HG02798 (cell line): Measurements from ENCODE around the gene RABGGTB.
"Not testable (repeated sequence)": the region's sequence is repeated elsewhere in the genome, so short reads cannot be mapped to it uniquely, and the experiment has no call there.

Experiments
- ATAC-seq: cut with Tn5 transposase; IDR thresholded peaks from one replicate; pipeline ENCODE4 v1.9.1; 2021; ENCODE audit warnings: mild to moderate bottlenecking; ENCODE audit not compliant: unreplicated experiment, poor library complexity

The RABGGTB gene

GRCh38 chr1:75785983-75786853 lies at the start of gene RABGGTB:
Gene RABGGTB, plus strand, starts transcription at chr1:75786256. Its CDS starts 16 bp downstream, at chr1:75786272.
- peak; percentile 77 for ATAC-seq

DNA sequence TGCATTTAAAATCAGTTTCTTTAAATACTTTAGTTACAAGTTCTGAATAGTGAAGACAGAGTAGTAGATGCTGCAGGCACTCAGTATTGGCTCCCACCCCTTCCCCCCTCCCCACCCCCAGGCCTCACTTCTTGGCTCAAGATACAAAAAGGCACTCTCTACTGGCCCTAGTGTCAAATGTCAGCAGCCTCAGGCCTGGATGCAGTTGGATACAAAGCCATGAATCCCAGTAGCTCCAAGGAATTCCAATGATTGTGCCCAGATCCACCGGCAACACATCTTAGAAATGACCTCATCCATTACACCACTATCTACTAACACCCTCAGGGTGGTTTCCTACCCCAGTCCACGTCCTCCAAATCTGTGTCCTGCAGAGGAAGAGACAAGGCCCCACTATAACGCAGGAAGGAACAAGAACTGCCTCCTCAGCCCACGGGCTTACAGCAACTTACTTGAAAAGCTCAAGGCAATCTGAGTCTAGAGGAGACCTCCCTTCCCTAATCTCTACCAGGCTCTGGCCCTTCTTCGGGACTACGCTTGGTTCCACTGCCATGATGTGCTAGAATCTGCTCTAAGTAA lies 43.9 kb upstream of the RABGGTB start:
- ATAC-seq, result no peak

DNA sequence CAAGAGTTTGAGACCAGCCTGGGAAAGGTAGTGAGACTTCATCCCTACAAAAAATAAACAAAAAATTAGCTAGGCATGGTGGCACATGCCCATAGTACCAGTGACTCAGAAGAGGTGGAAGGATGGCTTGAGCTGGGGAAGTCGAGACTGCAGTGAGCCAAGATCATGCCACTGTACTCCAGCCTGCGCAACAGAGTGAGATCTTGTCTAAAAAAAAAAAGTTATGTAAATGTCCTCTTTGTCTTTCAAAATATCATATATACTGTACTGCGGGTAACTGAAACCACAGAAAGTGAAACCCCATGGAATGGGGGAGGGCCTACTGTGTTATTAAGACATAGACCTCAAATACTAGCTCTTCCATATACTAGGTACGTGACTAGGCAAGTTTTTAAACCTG lies 40.8 kb upstream of the RABGGTB start:
- peak; percentile 80 for ATAC-seq

DNA sequence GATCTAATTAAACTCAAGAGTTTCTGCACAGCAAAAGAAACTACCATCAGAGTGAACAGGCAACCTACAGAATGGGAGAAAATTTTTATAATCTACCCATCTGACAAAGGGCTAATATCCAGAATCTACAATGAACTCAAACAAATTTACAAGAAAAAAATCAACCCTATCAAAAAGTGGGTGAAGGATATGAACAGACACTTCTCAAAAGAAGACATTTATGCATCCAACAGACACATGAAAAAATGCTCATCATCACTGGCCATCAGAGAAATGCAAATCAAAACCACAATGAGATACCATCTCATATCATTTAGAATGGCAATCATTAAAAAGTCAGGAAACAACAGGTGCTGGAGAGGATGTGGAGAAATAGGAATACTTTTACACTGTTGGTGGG lies 28.8 kb upstream of the RABGGTB start:
- not testable (repeated sequence) for ATAC-seq

DNA sequence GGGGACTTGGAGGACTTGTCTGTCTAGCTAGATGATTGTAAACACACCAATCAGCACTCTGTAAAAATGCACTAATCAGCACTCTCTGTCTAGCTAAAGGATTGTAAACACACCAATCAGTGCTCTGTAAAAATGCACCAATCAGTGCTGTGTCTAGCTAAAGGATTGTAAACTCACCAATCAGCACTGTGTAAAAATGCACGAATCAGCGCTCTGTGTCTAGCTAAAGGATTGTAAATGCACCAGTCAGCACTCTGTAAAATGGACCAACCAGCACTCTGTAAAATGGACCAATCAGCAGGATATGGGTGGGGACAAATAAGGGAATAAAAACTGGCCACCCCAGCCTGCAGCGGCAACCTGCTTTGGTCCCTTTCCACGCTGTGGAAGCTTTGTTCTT lies 27.5 kb upstream of the RABGGTB start:
- not testable (repeated sequence) for ATAC-seq

DNA sequence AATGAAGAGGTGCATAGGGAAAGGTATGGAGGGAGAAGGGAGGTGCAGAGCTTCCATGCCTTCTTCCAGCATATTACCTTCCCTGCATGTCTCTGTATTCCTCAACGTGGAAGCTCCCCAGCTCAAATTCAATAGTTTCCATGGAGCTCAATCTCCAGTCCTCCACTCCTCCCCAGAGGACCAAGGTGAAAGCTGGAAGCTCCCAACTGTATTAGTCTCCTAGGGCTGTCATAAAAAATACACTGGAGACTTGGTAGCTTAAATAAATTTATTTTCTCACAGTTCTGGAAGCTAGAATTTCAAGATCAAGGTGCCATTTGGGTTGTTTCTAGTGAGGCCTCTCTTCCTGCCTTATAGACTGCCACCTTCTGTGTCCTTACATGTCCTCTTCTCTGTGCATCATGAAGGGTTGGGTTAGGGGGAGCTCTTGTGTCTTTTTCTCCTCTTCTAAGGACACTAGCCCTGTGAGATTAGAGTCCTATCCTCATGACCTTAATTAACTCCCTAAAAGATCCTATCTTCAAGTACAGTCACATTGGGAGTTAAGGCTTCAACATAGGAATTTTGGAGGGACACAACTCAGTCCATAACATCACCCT lies 21.9 kb upstream of the RABGGTB start:
- ATAC-seq, result no peak

DNA sequence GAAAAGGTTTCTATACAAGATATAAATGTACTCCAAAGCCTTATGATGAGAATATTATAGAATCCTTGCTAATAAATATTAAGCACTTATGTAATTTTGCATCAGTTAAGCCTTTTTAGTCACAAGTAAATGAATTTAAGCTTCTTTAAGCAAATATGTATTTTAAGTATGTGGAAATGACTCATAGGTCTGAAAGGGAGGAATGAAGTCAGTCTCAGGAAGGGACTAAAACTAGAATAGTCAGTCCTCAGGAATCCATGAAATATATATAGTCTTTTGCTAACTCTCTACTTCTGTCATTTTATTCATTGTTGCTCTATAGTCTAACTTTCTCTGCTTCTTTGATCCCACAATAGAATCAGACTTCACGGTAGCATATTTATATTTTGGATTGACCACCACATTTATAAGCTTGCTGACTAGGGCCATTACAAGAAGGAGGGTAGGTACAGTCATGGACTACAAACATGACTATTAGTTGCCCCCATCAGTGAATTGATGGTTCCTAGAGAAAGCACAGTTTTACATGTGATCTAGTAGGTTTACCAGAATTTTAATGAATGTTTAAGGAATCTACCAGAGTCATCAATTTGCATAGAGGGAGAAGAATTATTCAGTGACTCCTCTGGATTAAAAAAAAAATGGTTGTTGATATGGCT lies 20.2 kb upstream of the RABGGTB start:
- ATAC-seq, result no peak

DNA sequence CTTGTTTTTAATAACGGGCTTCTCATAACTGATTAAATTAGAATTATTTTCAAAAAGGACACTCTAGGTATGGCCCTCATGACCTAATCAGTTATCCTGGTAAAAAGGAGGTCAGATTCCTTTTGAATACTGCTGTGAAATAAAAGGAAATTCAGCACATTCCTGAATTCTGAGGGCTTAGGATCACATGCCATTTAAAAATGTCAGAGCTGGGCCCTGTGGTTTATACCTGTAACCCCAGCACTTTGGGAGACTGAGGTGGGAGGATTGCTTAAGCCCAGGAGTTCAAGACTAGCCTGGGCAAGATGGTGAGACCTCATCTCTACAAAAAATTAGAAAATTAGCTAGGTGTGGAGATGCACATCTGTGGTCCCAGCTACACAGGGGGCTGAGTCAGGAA lies 18.0 kb upstream of the RABGGTB start:
- ATAC-seq, result no peak

- ATAC-seq, result no peak
Observed at GRCh38 chr1:75770761-75771160, 15.3 kb upstream of the RABGGTB start.

GRCh38 chr1:75771978-75772377 lies 14.1 kb upstream of the RABGGTB start:
- no peak for ATAC-seq

GRCh38 chr1:75777812-75778211 lies 8.2 kb upstream of the RABGGTB start:
- ATAC-seq, result not testable (repeated sequence)

DNA sequence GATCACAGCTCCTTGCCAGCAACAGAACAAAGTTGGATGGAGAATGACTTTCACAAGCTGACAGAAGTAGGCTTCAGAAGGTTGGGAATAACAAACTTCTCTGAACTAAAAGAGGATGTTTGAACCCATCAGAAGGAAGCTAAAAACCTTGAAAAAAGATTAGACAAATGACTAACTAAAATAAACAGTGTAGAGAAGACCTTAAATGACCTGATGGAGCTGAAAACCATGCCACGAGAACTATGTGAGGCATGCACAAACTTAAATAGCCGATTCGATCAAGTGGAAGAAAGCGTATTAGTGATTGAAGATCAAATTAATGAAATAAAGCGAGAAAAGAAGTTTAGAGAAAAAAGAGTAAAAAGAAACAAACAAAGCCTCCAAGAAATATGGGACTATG lies 7.4 kb upstream of the RABGGTB start:
- ATAC-seq, result not testable (repeated sequence)

GRCh38 chr1:75780183-75780582 lies 5.9 kb upstream of the RABGGTB start:
- ATAC-seq, result not testable (repeated sequence)

- not testable (repeated sequence) for ATAC-seq
Observed at GRCh38 chr1:75783920-75784319, 2.1 kb upstream of the RABGGTB start.

DNA sequence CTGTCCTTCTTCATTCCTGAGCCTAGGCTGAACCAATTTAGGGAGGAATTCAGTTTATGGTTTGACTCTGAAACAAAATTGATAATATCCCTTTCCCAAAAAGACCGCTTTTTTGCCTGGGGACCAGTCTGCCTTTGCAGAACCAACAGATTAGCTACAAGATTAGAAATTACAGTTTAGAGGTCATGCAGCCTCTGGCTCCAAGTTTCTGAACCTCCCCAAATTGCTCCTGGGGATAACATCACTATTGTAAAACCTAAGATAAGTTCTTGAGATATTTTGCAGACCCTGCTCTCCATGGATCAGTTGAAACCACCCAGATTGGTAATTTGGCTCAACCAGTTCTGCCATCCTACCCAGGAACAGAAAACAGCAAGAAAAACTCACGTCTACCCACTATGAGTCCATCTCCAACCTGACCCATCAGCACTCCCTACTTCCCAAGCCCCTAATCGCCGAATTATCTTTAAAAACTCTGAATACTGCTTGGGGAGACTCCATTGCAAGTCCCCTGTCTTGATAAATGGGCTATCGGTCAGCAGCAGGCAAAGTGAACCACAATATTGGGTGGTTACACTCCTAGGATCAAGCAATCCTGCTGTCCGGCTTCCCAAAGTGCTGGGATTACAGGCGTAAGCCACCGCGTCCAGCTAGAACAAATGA lies 605 bp upstream of the RABGGTB start:
- peak; percentile 20 for ATAC-seq

- no peak for ATAC-seq
Observed at GRCh38 chr1:75786901-75787493, 941 bp downstream of the RABGGTB start.

- ATAC-seq, result no peak
Observed at GRCh38 chr1:75787524-75787923, 1.5 kb downstream of the RABGGTB start.

- no peak for ATAC-seq
Observed at GRCh38 chr1:75789988-75790387, 3.9 kb downstream of the RABGGTB start.

DNA sequence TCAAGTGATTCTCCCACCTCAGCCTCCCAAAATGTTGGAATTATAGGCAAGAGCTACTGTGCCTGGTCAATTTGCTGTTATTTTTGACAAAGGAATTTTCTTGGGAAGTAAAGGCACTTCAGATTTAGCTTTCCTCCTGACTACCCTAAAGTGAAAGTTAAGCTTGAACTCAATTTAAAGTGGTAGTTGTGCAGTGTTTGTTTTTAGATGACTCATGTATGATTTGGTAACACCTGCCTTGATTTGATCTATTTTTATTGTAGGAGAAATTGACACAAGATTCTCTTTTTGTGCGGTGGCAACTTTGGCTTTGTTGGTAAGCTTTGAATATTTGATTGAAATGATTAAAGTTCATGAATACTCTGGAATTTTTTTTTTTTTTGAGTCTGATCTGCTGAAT lies 5.0 kb downstream of the RABGGTB start:
- no peak for ATAC-seq

DNA sequence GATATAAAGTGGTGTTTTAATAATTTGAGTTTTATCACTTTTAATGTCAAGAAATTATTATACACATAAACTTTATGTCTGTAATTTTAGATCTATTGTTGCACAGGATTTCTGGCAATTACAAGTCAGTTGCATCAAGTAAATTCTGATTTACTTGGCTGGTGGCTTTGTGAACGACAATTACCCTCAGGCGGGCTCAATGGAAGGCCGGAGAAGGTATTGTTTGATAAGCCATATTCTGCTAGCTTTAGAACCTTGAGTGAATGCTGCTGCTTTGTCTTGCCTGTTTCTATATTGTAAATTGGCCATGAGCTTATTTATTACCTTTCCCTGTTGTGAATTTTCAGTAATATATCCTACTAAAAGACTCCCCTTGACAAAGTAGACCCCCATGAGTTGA lies 6.0 kb downstream of the RABGGTB start:
- no peak for ATAC-seq
